ENCODE results near the gene RHAG.
"Not testable (repeated sequence)": the region's sequence is repeated elsewhere in the genome, so short reads cannot be mapped to it uniquely, and the experiment has no call there.

RHAG gene

GRCh38 chr6:49636713-49637349 is at the start of gene RHAG:
RHAG (minus strand) TSS chr6:49636839; CDS start chr6:49636812, 27 bp downstream.
- no peak for DNase-seq

GRCh38 chr6:49676671-49677281 is 40.1 kb upstream of the RHAG start:
- DNase-seq: no peak

- DNase-seq: no peak
These were observed 39.2 kb upstream of the RHAG start for GRCh38 chr6:49675816-49676215.

GRCh38 chr6:49668083-49668511 is 31.5 kb upstream of the RHAG start:
- DNase-seq: no peak

GRCh38 chr6:49666930-49667757 is 30.5 kb upstream of the RHAG start:
- no peak for DNase-seq

- no peak for DNase-seq
These were observed 29.8 kb upstream of the RHAG start for GRCh38 chr6:49666480-49666879.

GRCh38 chr6:49664817-49665216 is 28.2 kb upstream of the RHAG start:
- no peak for DNase-seq

GRCh38 chr6:49664054-49664453 is 27.4 kb upstream of the RHAG start:
- not testable (repeated sequence) for DNase-seq

- DNase-seq: no peak
These were observed 26.2 kb upstream of the RHAG start for GRCh38 chr6:49662892-49663261.

- no peak for DNase-seq
These were observed 25.7 kb upstream of the RHAG start for GRCh38 chr6:49662231-49662891.

- no peak for DNase-seq
These were observed 17.3 kb upstream of the RHAG start for GRCh38 chr6:49653942-49654341.

- no peak for DNase-seq
These were observed 16.8 kb upstream of the RHAG start for GRCh38 chr6:49653438-49653837.

GRCh38 chr6:49651239-49651638 is 14.6 kb upstream of the RHAG start:
- no peak for DNase-seq

- no peak for DNase-seq
These were observed 13.3 kb upstream of the RHAG start for GRCh38 chr6:49649988-49650387.

- no peak for DNase-seq
These were observed 11.4 kb upstream of the RHAG start for GRCh38 chr6:49648036-49648435.

GRCh38 chr6:49647476-49647875 is 10.8 kb upstream of the RHAG start:
- no peak for DNase-seq

- no peak for DNase-seq
These were observed 10.3 kb upstream of the RHAG start for GRCh38 chr6:49646942-49647341.

- DNase-seq: no peak
These were observed 9.6 kb upstream of the RHAG start for GRCh38 chr6:49646130-49646824.

GRCh38 chr6:49645139-49645538 is 8.5 kb upstream of the RHAG start:
- DNase-seq: no peak

- DNase-seq: no peak
These were observed 2.7 kb upstream of the RHAG start for GRCh38 chr6:49639177-49639817.

- DNase-seq: no peak
These were observed 702 bp upstream of the RHAG start for GRCh38 chr6:49637350-49637731.

- no peak for DNase-seq
These were observed 494 bp downstream of the RHAG start for GRCh38 chr6:49635978-49636712.

All from NCI-H1417 treated with DMSO at 0.1 percent for 48 hours (cell line).